Neural cell (in vitro differentiated cells): ENCODE results near the gene NANP. TPM values are rescaled to one million over a fixed set of nuclear protein-coding genes. Genes with fewer than 3 reads are reported as not detected.

Source experiments
- H2AFZ ChIP-seq: fragments of 200-600, 300-800 bp; sonication (generic), shearing (Covaris generic); 2 replicates; pipeline ENCODE4 v1.6.0; 2014; ENCODE audit warnings: low read depth, mild to moderate bottlenecking, antibody characterized with exemption, low read length, moderate library complexity
- H3F3A ChIP-seq: fragments of 200-600 bp; shearing (Covaris generic); 2 replicates; pipeline ENCODE4 v1.6.1; 2016; ENCODE audit warnings: mild to moderate bottlenecking, moderate library complexity, mixed read lengths, antibody characterized with exemption, low read length; ENCODE audit not compliant: insufficient read depth, poor library complexity, severe bottlenecking
- H3K27ac ChIP-seq: fragments of 200-600, 300-800 bp; sonication (generic), shearing (Covaris generic); 2 replicates; pipeline ENCODE4 v1.5.1; 2014; ENCODE audit warnings: mild to moderate bottlenecking, low read length, moderate library complexity
- H3K27me3 ChIP-seq: fragments of 300-800, 200-600 bp; sonication (generic), shearing (Covaris generic); 2 replicates; pipeline ENCODE4 v1.6.0; 2014; ENCODE audit warnings: mild to moderate bottlenecking, low read depth, low read length, moderate library complexity; ENCODE audit not compliant: insufficient read depth
- H3K36me3 ChIP-seq: fragments of 300-800, 200-600 bp; sonication (generic), shearing (Covaris generic); 2 replicates; pipeline ENCODE4 v1.5.1; 2014; ENCODE audit warnings: mild to moderate bottlenecking, antibody characterized with exemption, low read length, moderate library complexity; ENCODE audit not compliant: insufficient read depth
- H3K4me2 ChIP-seq: fragments of 300-800, 200-600 bp; sonication (generic), shearing (Covaris generic); 2 replicates; pipeline ENCODE4 v1.6.0; 2014; ENCODE audit warnings: mild to moderate bottlenecking, low read length
- H3K4me3 ChIP-seq: fragments of 300-800, 200-600 bp; sonication (generic), shearing (Covaris generic); 2 replicates; pipeline ENCODE4 v1.5.1; 2014; ENCODE audit warnings: mild to moderate bottlenecking, low read length, moderate library complexity
- H3K79me2 ChIP-seq: fragments of 200-600 bp; shearing (Covaris generic); replicated peaks from 2 replicates; pipeline ENCODE4 v1.6.0; 2014; ENCODE audit warnings: mild to moderate bottlenecking, low read length, moderate library complexity; ENCODE audit not compliant: insufficient read depth
- H3K9ac ChIP-seq: fragments of 300-800, 200-600 bp; sonication (generic), shearing (Covaris generic); 2 replicates; pipeline ENCODE4 v1.6.1; 2016; ENCODE audit warnings: mild to moderate bottlenecking, low read length, mixed read lengths
- H3K9me2 ChIP-seq: fragments of 200-600 bp; shearing (Covaris generic); 2 replicates; pipeline ENCODE4 v1.6.1; 2016; ENCODE audit warnings: mild to moderate bottlenecking, low read length, mixed read lengths; ENCODE audit not compliant: insufficient read depth
- H3K9me3 ChIP-seq: fragments of 200-600, 300-800 bp; sonication (generic), shearing (Covaris generic); 2 replicates; pipeline ENCODE4 v1.6.1; 2016; ENCODE audit warnings: mild to moderate bottlenecking, mixed run types, low read length, moderate library complexity, mixed read lengths
- H4K20me1 ChIP-seq: fragments of 200-600 bp; shearing (Covaris generic); 2 replicates; pipeline ENCODE4 v1.6.1; 2016; ENCODE audit warnings: mild to moderate bottlenecking, mixed run types; ENCODE audit not compliant: insufficient read depth
- CTCF ChIP-seq: fragments of 450-650 bp; IDR thresholded peaks from 2 replicates; pipeline ENCODE4 v1.5.1; 2014; ENCODE audit warnings: antibody characterized with exemption, mild to moderate bottlenecking, moderate library complexity; ENCODE audit not compliant: poor library complexity, severe bottlenecking
- EP300 ChIP-seq: fragments of 450-650 bp; conservative IDR thresholded peaks from 2 replicates; pipeline ENCODE4 v1.6.1; 2014; ENCODE audit warnings: antibody characterized with exemption, mild to moderate bottlenecking, moderate library complexity; ENCODE audit not compliant: poor library complexity, severe bottlenecking
- EZH2 ChIP-seq: fragments of 200-600, 300-800 bp; shearing (Covaris generic), sonication (generic); IDR thresholded peaks from 2 replicates; pipeline ENCODE4 v1.6.1; 2014; ENCODE audit warnings: antibody characterized with exemption, low read length, borderline replicate concordance, mild to moderate bottlenecking; ENCODE audit not compliant: insufficient read depth, poor library complexity, severe bottlenecking
- MXI1 ChIP-seq: fragments of 450-650 bp; conservative IDR thresholded peaks from 2 replicates; pipeline ENCODE4 v1.6.1; 2014; ENCODE audit warnings: antibody characterized with exemption, mild to moderate bottlenecking; ENCODE audit not compliant: poor library complexity, severe bottlenecking
- POLR2AphosphoS5 ChIP-seq: IDR thresholded peaks from 2 replicates; pipeline ENCODE4 v1.6.1; 2012
- RAD21 ChIP-seq: fragments of 450-650 bp; conservative IDR thresholded peaks from 2 replicates; pipeline ENCODE4 v1.6.1; 2014; ENCODE audit warnings: antibody characterized with exemption, mild to moderate bottlenecking, moderate library complexity
- REST ChIP-seq: IDR thresholded peaks from 2 replicates; pipeline ENCODE4 v1.6.1; 2012; ENCODE audit warnings: borderline replicate concordance
- SMC3 ChIP-seq: fragments of 450-650 bp; conservative IDR thresholded peaks from 2 replicates; pipeline ENCODE4 v1.6.1; 2014; ENCODE audit warnings: antibody characterized with exemption, mild to moderate bottlenecking, moderate library complexity; ENCODE audit not compliant: poor library complexity
- TAF1 ChIP-seq: IDR thresholded peaks from 2 replicates; pipeline ENCODE4 v1.6.1; 2012; ENCODE audit warnings: low read depth
- polyA plus RNA-seq: library from polyadenylated mRNA; depleted of rRNA; stranded (reverse); fragments of >200 nt; gene quantifications from 2 replicates; pipeline ENCODE4 v1.2.3, GENCODE V29; 2014

NANP gene
- polyA plus RNA-seq, 1 donor from 2014 or later: 4.1 TPM

- H3K4me2 ChIP-seq: no peak overlapping the region
- H3K9me3 ChIP-seq: peaks cover 5% of the 10 kb centered on the region
- H2AFZ ChIP-seq: no peak overlapping the region
- no peaks in the 10 kb centered on the region for H4K20me1 ChIP-seq
- H3F3A ChIP-seq: no peaks in the 10 kb centered on the region
- peaks cover 62% of the 10 kb centered on the region for H3K79me2 ChIP-seq
- no peak overlapping the region for H3K4me3 ChIP-seq
- no peaks in the 10 kb centered on the region for H3K36me3 ChIP-seq
- H3K27ac ChIP-seq: no peak overlapping the region
- no peaks in the 10 kb centered on the region for H3K9me2 ChIP-seq
- H3K9ac ChIP-seq: no peak overlapping the region
- H3K27me3 ChIP-seq: no peaks in the 10 kb centered on the region
- TF ChIP-seq RAD21 (no peak), CTCF (no peak), MXI1 (no peak), EP300 (no peak), TAF1 (no peak), POLR2AphosphoS5 (no peak), SMC3 (no peak), EZH2 (no peak), REST (no peak)
These were observed 56.5 kb downstream of the NANP start for GRCh38 chr20:25567286-25567685.

- no peaks in the 10 kb centered on the region for H3K9me2 ChIP-seq
- TF ChIP-seq POLR2AphosphoS5 (no peak), TAF1 (no peak), MXI1 (no peak), CTCF (no peak)
- peaks cover 58% of the 10 kb centered on the region for H3K79me2 ChIP-seq
- no peaks in the 10 kb centered on the region for H3K27me3 ChIP-seq
- no peak overlapping the region for H3K4me2 ChIP-seq
- H4K20me1 ChIP-seq: no peaks in the 10 kb centered on the region
- H3K9ac ChIP-seq: no peak overlapping the region
- no peak overlapping the region for H3K27ac ChIP-seq
- H3K9me3 ChIP-seq: peaks cover 5% of the 10 kb centered on the region
- H3K36me3 ChIP-seq: no peaks in the 10 kb centered on the region
- H2AFZ ChIP-seq: no peak overlapping the region
- no peaks in the 10 kb centered on the region for H3F3A ChIP-seq
- no peak overlapping the region for H3K4me3 ChIP-seq
These were observed 57.0 kb downstream of the NANP start for GRCh38 chr20:25566821-25567220.
